Astrocyte of the spinal cord (primary cell): ENCODE results near the gene PIEZO2.
"Not testable (repeated sequence)": the region's sequence is repeated elsewhere in the genome, so short reads cannot be mapped to it uniquely, and the experiment has no call there.

ENCODE experiments used
- DNase-seq: peaks from one replicate; pipeline ENCODE4 v3.0.0; 2011; ENCODE audit warnings: low read depth, low spot score
- H3K4me3 ChIP-seq: 2 replicates; pipeline ENCODE4 v1.5.1; 2011; ENCODE audit warnings: low read depth, mild to moderate bottlenecking, low read length, moderate library complexity
- in situ Hi-C: cut with HindIII; loops from 2 replicates; pipeline ENCODE4 v1.10.0; 2017; ENCODE audit warnings: low sequenced_read_pairs
- TF ChIP-seq, protein P1 (sequence below): IDR thresholded peaks from 2 replicates; pipeline ENCODE4 v1.5.1; 2012; ENCODE audit warnings: low read depth, mild to moderate bottlenecking, low read length, inconsistent platforms

The PIEZO2 gene

DNA sequence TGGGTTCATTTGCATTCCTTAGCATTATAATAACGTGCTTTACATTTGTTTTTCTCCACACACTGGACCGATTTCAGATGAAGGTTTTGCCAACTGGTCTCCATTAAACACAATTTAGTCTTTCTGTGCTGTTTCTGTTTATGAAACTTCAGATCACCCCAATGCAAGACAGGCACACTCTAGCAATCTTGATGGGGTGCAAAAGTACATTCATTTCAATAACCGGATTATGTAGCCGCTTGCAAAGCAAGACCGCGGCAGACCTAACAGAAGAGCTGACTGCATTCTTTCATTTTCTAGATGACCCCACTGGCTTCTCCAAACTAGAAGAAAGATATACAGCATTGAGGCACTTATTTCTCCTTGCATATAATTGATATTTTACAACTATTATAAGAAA lies 301.5 kb downstream of the PIEZO2 start:
- TF ChIP-seq, protein P1, sequence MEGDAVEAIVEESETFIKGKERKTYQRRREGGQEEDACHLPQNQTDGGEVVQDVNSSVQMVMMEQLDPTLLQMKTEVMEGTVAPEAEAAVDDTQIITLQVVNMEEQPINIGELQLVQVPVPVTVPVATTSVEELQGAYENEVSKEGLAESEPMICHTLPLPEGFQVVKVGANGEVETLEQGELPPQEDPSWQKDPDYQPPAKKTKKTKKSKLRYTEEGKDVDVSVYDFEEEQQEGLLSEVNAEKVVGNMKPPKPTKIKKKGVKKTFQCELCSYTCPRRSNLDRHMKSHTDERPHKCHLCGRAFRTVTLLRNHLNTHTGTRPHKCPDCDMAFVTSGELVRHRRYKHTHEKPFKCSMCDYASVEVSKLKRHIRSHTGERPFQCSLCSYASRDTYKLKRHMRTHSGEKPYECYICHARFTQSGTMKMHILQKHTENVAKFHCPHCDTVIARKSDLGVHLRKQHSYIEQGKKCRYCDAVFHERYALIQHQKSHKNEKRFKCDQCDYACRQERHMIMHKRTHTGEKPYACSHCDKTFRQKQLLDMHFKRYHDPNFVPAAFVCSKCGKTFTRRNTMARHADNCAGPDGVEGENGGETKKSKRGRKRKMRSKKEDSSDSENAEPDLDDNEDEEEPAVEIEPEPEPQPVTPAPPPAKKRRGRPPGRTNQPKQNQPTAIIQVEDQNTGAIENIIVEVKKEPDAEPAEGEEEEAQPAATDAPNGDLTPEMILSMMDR = no peak
- H3K4me3 ChIP-seq = no peak overlapping the region
- in situ Hi-C loops = no loop called here
- no peak for DNase-seq

DNA sequence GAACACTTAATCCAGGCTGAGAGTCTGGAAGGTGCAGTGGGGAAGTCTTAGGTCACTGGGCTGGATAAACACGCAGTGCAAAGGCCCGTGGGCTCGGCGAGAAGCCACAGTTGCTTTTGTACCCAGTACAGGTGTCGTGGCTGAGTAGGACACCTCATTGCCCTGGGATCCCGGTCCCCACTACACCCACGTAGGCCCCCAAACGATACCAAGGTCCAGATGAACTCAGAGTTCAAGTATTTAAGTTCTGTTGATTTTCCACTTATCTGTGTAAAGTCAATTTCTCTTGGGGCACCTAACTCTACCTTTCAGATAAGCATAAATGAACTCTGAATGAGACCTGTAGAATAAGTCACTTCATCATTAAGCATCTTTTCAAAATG lies 302.0 kb downstream of the PIEZO2 start:
- no peak for DNase-seq
- in situ Hi-C loops = no loop called here
- TF ChIP-seq, protein P1 = no peak
- H3K4me3 ChIP-seq = no peak overlapping the region

DNA sequence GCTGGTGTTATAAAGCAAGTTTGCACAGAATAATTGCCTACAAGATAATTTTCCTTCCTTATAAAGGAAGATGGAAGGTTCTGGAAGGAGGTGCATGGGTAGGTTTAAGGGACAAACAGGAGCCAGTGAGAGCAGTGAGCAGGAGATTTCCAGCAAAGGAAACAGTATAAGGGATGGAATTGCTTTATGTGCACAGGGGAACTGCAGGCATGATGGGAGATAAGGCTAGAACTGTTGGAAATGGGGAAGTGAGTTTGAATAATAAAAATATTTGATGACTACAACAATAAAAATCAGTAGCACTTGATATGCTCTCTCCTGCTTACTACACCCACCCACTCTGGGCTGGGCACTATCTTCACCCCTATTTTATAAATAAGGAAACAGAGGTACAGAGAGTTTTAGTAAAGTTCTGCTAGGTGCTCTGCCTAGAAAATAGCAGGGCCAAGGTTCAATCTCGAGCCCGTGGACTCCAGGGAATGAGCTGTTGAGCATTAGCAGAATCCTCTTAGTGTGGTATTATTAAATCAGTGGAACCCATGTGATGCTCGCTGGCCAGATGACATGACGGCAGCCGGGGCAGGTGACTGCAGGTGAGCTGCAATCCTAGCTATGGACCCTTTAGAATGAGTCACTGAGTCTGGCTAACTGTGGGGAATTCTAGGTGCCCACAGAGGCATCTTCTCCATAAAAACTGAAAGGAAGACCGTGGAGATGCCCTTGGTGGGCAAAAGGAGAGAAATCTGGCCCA lies 302.5 kb downstream of the PIEZO2 start:
- TF ChIP-seq, protein P1 = no peak
- in situ Hi-C loops = no loop called here

DNA sequence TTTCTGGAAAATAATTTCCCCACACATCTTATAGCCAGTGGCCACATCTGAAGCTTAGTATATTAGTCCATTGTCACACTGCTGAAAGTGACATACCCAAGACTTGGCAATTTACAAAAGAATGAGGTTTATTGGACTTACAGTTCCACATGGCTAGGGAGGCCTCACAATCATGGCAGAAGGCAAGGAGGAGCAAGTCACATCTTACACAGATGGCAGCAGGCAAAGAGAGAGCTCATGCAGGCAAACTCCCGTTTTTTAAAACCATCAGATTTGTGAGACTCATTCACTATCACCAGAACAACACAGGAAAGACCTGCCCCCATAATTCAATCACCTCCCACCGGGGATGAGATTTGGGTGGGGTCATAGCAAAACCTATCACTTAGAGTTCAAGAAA lies 303.3 kb downstream of the PIEZO2 start:
- in situ Hi-C loops, DNase-seq: not testable (repeated sequence)

More for the DNA sequence above, 302.5 kb downstream of the PIEZO2 start:
- H3K4me3 ChIP-seq = no peak overlapping the region
- DNase-seq = no peak

DNA sequence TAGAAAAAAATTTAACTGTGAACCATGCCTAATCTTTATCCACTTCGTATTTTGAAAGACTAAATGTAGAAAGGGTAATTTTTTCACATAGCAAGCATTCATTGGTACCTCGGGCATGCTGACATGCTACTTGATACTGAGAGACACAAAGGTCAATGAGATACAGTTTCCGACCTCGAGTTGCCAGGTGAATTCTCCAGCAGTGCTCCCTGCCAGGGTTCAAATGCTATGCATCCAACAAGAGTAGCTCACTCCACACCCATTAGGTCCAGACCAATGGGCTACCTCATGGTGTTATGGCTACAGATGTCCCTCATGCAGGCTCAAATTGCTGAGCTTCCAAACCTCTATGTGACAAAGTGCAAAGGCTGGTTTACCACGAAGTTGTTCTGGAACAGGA lies 305.8 kb downstream of the PIEZO2 start:
- no peak for DNase-seq
- no peak overlapping the region for H3K4me3 ChIP-seq
- TF ChIP-seq, protein P1 = no peak
- in situ Hi-C loops = no loop called here

More for the DNA sequence above, 303.3 kb downstream of the PIEZO2 start:
- H3K4me3 ChIP-seq = not testable (repeated sequence)

DNA sequence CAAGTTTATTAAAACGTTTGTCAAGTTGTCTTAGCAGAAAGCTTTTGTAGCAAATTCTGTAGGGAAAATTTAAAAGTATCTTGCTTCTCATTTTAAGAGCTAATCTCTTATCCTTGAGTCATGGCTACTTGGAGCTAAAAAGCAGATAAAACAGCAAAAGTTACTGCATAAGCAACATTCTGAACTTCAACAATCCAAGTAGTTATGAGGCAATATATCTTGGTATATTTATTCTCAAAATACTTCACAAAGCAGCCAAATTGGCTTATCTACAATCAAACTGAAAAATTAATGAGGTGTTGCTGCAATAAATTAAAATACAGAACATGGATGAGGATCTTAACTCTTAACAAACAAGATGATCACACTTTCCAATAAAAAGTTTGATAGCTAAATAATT lies 306.5 kb downstream of the PIEZO2 start:
- in situ Hi-C loops = no loop called here
- TF ChIP-seq, protein P1 = no peak
- H3K4me3 ChIP-seq = no peak overlapping the region
- no peak for DNase-seq

DNA sequence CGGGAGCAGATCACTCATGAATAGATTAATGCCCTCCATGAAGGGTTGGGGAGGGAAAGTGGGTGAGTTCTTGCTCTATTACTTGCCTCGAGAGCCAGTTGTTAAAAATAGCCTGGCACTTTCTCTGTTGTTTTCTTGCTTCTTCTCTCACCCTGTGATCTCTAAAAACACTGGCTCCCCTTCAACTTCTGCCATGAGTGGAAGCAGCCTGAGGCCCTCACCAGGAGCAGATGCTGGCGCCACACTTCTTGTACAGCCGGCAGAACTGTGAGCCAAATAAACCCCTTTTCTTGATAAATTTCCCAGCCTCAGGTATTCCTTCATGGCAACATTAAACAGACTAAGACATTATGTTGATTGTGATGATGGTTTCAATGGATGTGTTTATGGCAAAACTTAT lies 307.0 kb downstream of the PIEZO2 start:
- no peak for DNase-seq
- TF ChIP-seq, protein P1 = no peak
- no peak overlapping the region for H3K4me3 ChIP-seq
- in situ Hi-C loops = no loop called here
